Measurements from ENCODE around the gene SPTB.

Gene SPTB

GRCh38 chr14:64721391-64721791, 158.3 kb downstream of the SPTB start:
- ATAC-seq (ENCODE audit: insufficient read depth, low read depth) (no peak), DNase-seq (no peak)
- Histone ChIP-seq H3K4me2 (ENCODE audit: insufficient read depth, low read length) (no peak overlapping the region), H3K9me3 (ENCODE audit: insufficient read depth, low read length, severe bottlenecking) (no peaks in the 10 kb centered on the region), H3K36me3 (ENCODE audit: insufficient read depth, low read length) (no peaks in the 10 kb centered on the region), H3K79me2 (ENCODE audit: insufficient read depth, low read length) (no peaks in the 10 kb centered on the region), H4K20me1 (ENCODE audit: insufficient read depth, low read length) (no peaks in the 10 kb centered on the region), H3K4me3 (ENCODE audit: low read depth in 1 of 2, low read length in 2 of 2) (no peak overlapping the region), H3K9ac (ENCODE audit: low read depth, low read length) (no peak overlapping the region), H3K4me1 (ENCODE audit: insufficient read depth, low read length) (no peaks in the 10 kb centered on the region), H3K27me3 (ENCODE audit: insufficient read depth, low read length, poor library complexity) (peaks cover 5% of the 10 kb centered on the region), H2AFZ (ENCODE audit: low read depth, low read length) (no peak overlapping the region), H3K27ac (ENCODE audit: low read length) (no peak overlapping the region)
- no peak for TF ChIP-seq CTCF (IDR thresholded peaks at IDR 0.05; ENCODE audit: borderline replicate concordance, extremely low read depth, low read length, poor library complexity, severe bottlenecking)
- no peak for TF ChIP-seq EZH2 (IDR thresholded peaks at IDR 0.05; ENCODE audit: borderline replicate concordance, low read depth, low read length, severe bottlenecking)

- H4K20me1 ChIP-seq (ENCODE audit: insufficient read depth, low read length) = no peaks in the 10 kb centered on the region
- no peak overlapping the region for H3K27ac ChIP-seq (ENCODE audit: low read length)
- no peaks in the 10 kb centered on the region for H3K79me2 ChIP-seq (ENCODE audit: insufficient read depth, low read length)
- no peaks in the 10 kb centered on the region for H3K4me1 ChIP-seq (ENCODE audit: insufficient read depth, low read length)
- peaks cover 5% of the 10 kb centered on the region for H3K27me3 ChIP-seq (ENCODE audit: insufficient read depth, low read length, poor library complexity)
- no peak overlapping the region for H2AFZ ChIP-seq (ENCODE audit: low read depth, low read length)
- H3K9me3 ChIP-seq (ENCODE audit: insufficient read depth, low read length, severe bottlenecking) = no peaks in the 10 kb centered on the region
- H3K36me3 ChIP-seq (ENCODE audit: insufficient read depth, low read length) = no peaks in the 10 kb centered on the region
- no peak overlapping the region for H3K9ac ChIP-seq (ENCODE audit: low read depth, low read length)
- H3K4me3 ChIP-seq (ENCODE audit: low read depth in 1 of 2, low read length in 2 of 2) = no peak overlapping the region
- no peak for DNase-seq
- TF ChIP-seq CTCF (IDR thresholded peaks at IDR 0.05; ENCODE audit: borderline replicate concordance, extremely low read depth, low read length, poor library complexity, severe bottlenecking) (no peak), EZH2 (IDR thresholded peaks at IDR 0.05; ENCODE audit: borderline replicate concordance, low read depth, low read length, severe bottlenecking) (no peak)
- no peak overlapping the region for H3K4me2 ChIP-seq (ENCODE audit: insufficient read depth, low read length)
- ATAC-seq (ENCODE audit: insufficient read depth, low read depth) = no peak
Observed at GRCh38 chr14:64720131-64720576, 159.6 kb downstream of the SPTB start.

GRCh38 chr14:64719601-64720000, 160.1 kb downstream of the SPTB start:
- TF ChIP-seq EZH2 (IDR thresholded peaks at IDR 0.05; ENCODE audit: borderline replicate concordance, low read depth, low read length, severe bottlenecking) = no peak
- TF ChIP-seq CTCF (IDR thresholded peaks at IDR 0.05; ENCODE audit: borderline replicate concordance, extremely low read depth, low read length, poor library complexity, severe bottlenecking) = no peak
- ATAC-seq (ENCODE audit: insufficient read depth, low read depth) (no peak), DNase-seq (no peak)
- H3K4me1 ChIP-seq (ENCODE audit: insufficient read depth, low read length) = no peaks in the 10 kb centered on the region
- no peak overlapping the region for H3K27ac ChIP-seq (ENCODE audit: low read length)
- no peak overlapping the region for H3K4me2 ChIP-seq (ENCODE audit: insufficient read depth, low read length)
- no peaks in the 10 kb centered on the region for H3K36me3 ChIP-seq (ENCODE audit: insufficient read depth, low read length)
- peaks cover 1% of the 10 kb centered on the region for H3K9me3 ChIP-seq (ENCODE audit: insufficient read depth, low read length, severe bottlenecking)
- peaks cover 5% of the 10 kb centered on the region for H3K27me3 ChIP-seq (ENCODE audit: insufficient read depth, low read length, poor library complexity)
- no peak overlapping the region for H2AFZ ChIP-seq (ENCODE audit: low read depth, low read length)
- no peaks in the 10 kb centered on the region for H3K79me2 ChIP-seq (ENCODE audit: insufficient read depth, low read length)
- H3K4me3 ChIP-seq (ENCODE audit: low read depth in 1 of 2, low read length in 2 of 2) = no peak overlapping the region
- H3K9ac ChIP-seq (ENCODE audit: low read depth, low read length) = no peak overlapping the region
- H4K20me1 ChIP-seq (ENCODE audit: insufficient read depth, low read length) = no peaks in the 10 kb centered on the region

GRCh38 chr14:64718762-64719161, 160.9 kb downstream of the SPTB start:
- Histone ChIP-seq H3K79me2 (ENCODE audit: insufficient read depth, low read length) (no peaks in the 10 kb centered on the region), H3K4me1 (ENCODE audit: insufficient read depth, low read length) (no peaks in the 10 kb centered on the region), H3K27me3 (ENCODE audit: insufficient read depth, low read length, poor library complexity) (peaks cover 5% of the 10 kb centered on the region), H3K9ac (ENCODE audit: low read depth, low read length) (no peak overlapping the region), H3K27ac (ENCODE audit: low read length) (no peak overlapping the region), H4K20me1 (ENCODE audit: insufficient read depth, low read length) (no peaks in the 10 kb centered on the region), H3K9me3 (ENCODE audit: insufficient read depth, low read length, severe bottlenecking) (peaks cover 10% of the 10 kb centered on the region), H3K36me3 (ENCODE audit: insufficient read depth, low read length) (no peaks in the 10 kb centered on the region), H2AFZ (ENCODE audit: low read depth, low read length) (no peak overlapping the region), H3K4me3 (ENCODE audit: low read depth in 1 of 2, low read length in 2 of 2) (no peak overlapping the region), H3K4me2 (ENCODE audit: insufficient read depth, low read length) (no peak overlapping the region)
- ATAC-seq (ENCODE audit: insufficient read depth, low read depth) = no peak
- no peak for DNase-seq
- TF ChIP-seq EZH2 (IDR thresholded peaks at IDR 0.05; ENCODE audit: borderline replicate concordance, low read depth, low read length, severe bottlenecking) (no peak), CTCF (IDR thresholded peaks at IDR 0.05; ENCODE audit: borderline replicate concordance, extremely low read depth, low read length, poor library complexity, severe bottlenecking) (no peak)

Data from DND-41 (cell line).